Thyroid gland (tissue), 4 donors: ENCODE measurements around the gene MED28. TPM values are rescaled to one million over a fixed set of nuclear protein-coding genes. Genes with fewer than 3 reads are reported as not detected.

Source experiments
- DNase-seq, 2 donors: peaks; one replicate each; pipeline ENCODE4 v3.0.0-alpha.2; 2019
- H3K27ac ChIP-seq, 3 donors: fragments of 200-600 bp; sonication (generic); 1 replicate in 2 of 3; 2 replicates in 1 of 3; pipeline ENCODE4 v1.5.1; 2016 to 2019; ENCODE audit warnings: mild to moderate bottlenecking in 1 of 3, moderate library complexity in 1 of 3
- H3K27me3 ChIP-seq: fragments of 200-600 bp; sonication (generic); one replicate; pipeline ENCODE4 v1.5.1; 2019
- H3K36me3 ChIP-seq, 2 donors: fragments of 200-600 bp; sonication (generic); one replicate each; pipeline ENCODE4 v1.5.1; 2016 to 2019
- H3K4me1 ChIP-seq, 2 donors: fragments of 200-600 bp; sonication (generic); one replicate each; pipeline ENCODE4 v1.5.1; 2017 to 2019
- H3K4me3 ChIP-seq, 3 donors: fragments of 200-600 bp; sonication (generic); replicated peaks in 1 of 3; 1 replicate in 2 of 3; 2 replicates in 1 of 3; pipeline ENCODE4 v1.5.1; 2016; ENCODE audit warnings: mild to moderate bottlenecking in 1 of 3
- H3K9me3 ChIP-seq: fragments of 200-600 bp; sonication (generic); one replicate; pipeline ENCODE4 v1.5.1; 2017
- POLR2A ChIP-seq, 2 donors: fragments of 450-650 bp; IDR thresholded peaks; one replicate each; pipeline ENCODE4 v1.6.1; 2017; ENCODE audit warnings: antibody characterized with exemption in 2 of 2, mild to moderate bottlenecking in 2 of 2, moderate library complexity in 1 of 2
- WGBS, 2 donors: methylation state at CpG; one replicate each; pipeline ENCODE4 v1.1.5; 2017; 5-methylcytosine and 5-hydroxymethylcytosine counted together
- intact Hi-C: fragments of 100-400 bp; cut with DNase I; formaldehyde crosslinking; loops from one replicate; pipeline ENCODE4 v1.15.1; 2023
- total RNA-seq, 4 donors: library from RNA; depleted of rRNA; stranded (reverse); fragments of >200 nt; gene quantifications; one replicate each; pipeline ENCODE4 v1.2.3, GENCODE V29; 2016
- TF ChIP-seq, protein P1 (sequence below), 6 experiments: fragments of 200-600 bp in 3 of 6; fragments of 450-650 bp in 3 of 6; sonication (generic) in 3 of 6; IDR thresholded peaks; one replicate each; pipeline ENCODE4 v1.5.1; 2016 to 2019; ENCODE audit warnings: antibody characterized with exemption in 6 of 6, mild to moderate bottlenecking in 2 of 6, inconsistent platforms in 1 of 6, moderate library complexity in 1 of 6

MED28 gene
- total RNA-seq, 4 donors from 2014 or later, result 14.9 to 25.6 (median 19.4) TPM

DNA sequence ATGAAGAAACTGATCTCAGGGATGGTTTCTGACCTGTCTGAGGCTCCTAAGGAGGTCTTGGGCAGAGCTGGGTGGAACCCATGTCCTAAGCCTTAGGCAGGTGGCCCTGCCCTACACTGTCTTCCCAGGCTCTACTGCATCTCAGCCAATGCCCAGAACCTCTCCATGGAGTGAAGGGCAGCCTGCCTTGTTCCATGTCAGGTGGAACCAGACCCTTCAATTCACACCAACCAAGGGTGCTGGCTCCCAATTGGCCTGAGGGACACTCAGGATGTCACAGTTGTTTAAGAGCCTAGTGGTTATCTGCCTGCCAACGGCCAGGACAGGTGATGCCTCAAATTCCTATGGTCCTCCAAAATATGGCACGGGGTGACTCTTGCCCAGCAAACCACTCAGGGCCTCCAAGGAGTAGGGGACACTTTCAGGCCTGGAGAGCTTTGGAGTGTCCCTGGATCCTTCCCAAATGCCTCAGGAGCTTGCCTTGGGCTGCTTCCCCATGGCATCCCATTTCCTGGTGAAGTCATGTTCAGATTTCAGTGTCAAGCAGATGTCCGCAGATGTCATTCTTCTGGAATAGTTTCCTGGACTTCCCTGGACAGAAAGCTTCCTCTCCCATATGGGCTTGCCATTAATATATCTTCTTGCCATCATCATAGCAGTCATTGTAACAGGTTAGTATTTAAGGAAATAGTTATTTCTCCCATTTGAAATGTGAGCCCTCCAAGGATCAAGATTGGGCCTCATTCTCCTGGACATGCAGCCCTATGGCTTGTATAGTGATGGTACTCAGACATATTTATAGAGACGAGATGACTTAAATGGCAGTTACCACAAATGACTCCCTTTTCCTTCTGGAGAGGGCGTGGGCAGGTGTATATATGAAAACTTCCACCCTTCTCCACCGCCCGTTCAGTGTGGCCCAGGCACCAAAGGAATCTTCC, 67.1 kb downstream of the MED28 start:
- Histone ChIP-seq H3K4me1 (no peaks in the 10 kb centered on the region), H3K4me3 (no peak overlapping the region), H3K27ac (no peak overlapping the region), H3K9me3 (no peaks in the 10 kb centered on the region), H3K36me3 (no peaks in the 10 kb centered on the region), H3K27me3 (no peaks in the 10 kb centered on the region)
- intact Hi-C loops, result no loop called here
- DNase-seq, result no peak
- TF ChIP-seq, protein P1, sequence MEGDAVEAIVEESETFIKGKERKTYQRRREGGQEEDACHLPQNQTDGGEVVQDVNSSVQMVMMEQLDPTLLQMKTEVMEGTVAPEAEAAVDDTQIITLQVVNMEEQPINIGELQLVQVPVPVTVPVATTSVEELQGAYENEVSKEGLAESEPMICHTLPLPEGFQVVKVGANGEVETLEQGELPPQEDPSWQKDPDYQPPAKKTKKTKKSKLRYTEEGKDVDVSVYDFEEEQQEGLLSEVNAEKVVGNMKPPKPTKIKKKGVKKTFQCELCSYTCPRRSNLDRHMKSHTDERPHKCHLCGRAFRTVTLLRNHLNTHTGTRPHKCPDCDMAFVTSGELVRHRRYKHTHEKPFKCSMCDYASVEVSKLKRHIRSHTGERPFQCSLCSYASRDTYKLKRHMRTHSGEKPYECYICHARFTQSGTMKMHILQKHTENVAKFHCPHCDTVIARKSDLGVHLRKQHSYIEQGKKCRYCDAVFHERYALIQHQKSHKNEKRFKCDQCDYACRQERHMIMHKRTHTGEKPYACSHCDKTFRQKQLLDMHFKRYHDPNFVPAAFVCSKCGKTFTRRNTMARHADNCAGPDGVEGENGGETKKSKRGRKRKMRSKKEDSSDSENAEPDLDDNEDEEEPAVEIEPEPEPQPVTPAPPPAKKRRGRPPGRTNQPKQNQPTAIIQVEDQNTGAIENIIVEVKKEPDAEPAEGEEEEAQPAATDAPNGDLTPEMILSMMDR (IDR thresholded peaks at IDR 0.05), result no peak
- TF ChIP-seq POLR2A (IDR thresholded peaks at IDR 0.05), result no peak
- 76 to 87% methylated on average over 6 to 7 of the region's 7 CpGs for WGBS, 2 donors

DNA sequence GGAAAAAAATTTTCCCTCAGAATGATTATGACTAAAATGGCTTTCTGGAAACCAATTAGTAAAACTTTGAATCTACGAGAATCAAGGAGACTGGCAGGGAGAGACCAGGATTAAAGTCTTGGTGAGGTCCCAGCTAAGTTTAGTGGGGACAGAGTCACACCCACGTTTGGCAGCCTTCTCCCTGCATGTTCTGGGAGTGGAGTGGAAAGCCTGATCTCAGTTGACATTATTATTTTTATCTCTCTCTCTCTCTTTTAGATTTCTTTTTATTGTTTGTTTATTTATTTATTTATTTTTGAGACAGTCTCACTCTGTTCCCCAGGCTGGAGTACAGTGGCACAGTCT, 67.8 kb downstream of the MED28 start:
- Histone ChIP-seq H3K27me3 (no peaks in the 10 kb centered on the region), H3K9me3 (no peaks in the 10 kb centered on the region), H3K27ac (no peak overlapping the region), H3K4me3 (no peak overlapping the region), H3K36me3 (no peaks in the 10 kb centered on the region), H3K4me1 (no peaks in the 10 kb centered on the region)
- WGBS, 2 donors, result 69 to 82% methylated on average over 2 of the region's 2 CpGs
- DNase-seq, result no peak
- intact Hi-C loops, result no loop called here
- no peak for TF ChIP-seq POLR2A (IDR thresholded peaks at IDR 0.05)
- TF ChIP-seq, protein P1 (IDR thresholded peaks at IDR 0.05), result no peak

Other genes with a start within 250 kb of the MED28 start
- 10 to 100 TPM in 2 of 4 donors, 1 to 10 TPM in 2; 4.0 to 14.7 (median 9.6) TPM for gene QDPR, start 102.6 kb upstream of the MED28 start, total RNA-seq
- gene CLRN2, start 99.5 kb upstream of the MED28 start, total RNA-seq, result not detected
- 10 to 100 TPM; 66.8 to 89.8 (median 81.6) TPM for gene LAP3, start 37.4 kb upstream of the MED28 start, total RNA-seq
- gene FAM184B, start 167.0 kb downstream of the MED28 start, total RNA-seq, result not detected
- 10 to 100 TPM; 26.2 to 79.1 (median 42.9) TPM for gene DCAF16, start 196.1 kb downstream of the MED28 start, total RNA-seq
- 1 to 10 TPM in 1 of 4 donors, under 1 TPM in 2, not detected in 1; 0.56 to 1.3 (median 0.92) TPM for gene NCAPG, start 196.3 kb downstream of the MED28 start, total RNA-seq